Raji (cell line): ENCODE results near the gene PGLYRP2.

ENCODE experiments used
- POLR2A ChIP-seq: IDR thresholded peaks from 2 replicates; pipeline ENCODE4 v1.6.1; 2011; ENCODE audit warnings: low read depth, low read length, control low read depth; ENCODE audit not compliant: insufficient read depth

The PGLYRP2 gene

DNA sequence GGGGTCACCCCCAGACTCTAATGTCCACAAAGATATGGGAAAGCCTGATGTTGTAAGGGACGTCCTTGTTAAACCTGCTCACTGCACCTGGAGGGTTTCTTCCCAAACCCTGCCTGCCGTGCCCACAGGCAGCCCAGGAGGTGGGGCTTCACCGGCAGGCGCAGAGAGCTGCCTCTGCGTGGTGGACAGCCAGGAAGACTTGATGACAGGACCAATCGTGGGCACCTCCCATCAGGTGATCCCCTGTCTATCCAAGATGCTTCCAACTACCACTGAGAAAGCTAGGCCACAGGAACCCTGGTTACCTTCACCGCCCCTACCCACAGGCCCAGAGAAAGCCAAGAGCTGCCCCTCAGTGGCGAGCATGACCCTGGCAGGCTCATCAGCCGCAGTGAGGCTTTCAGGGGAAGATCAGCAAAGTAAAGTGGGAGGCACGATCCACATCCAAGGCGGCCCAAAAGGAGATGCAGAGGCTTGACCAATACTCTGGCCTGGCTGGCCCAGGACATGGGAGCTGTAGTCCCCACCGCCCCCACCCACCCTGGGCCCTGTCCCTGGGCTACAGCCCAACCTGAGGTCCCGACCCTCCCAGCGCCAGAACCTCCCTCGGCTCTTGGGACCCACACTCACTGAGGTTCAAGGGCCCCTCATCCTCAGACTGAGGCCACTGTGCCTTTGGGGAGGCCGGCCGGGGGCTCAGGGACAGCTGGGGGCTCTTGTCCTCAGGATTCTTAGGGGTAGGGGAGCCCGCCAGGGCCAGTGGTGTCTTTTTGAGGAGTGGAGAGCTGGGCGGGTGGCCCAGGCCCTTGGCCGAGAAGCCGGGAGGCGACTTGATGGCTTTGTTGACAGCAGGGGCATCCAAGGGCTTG, 50.1 kb downstream of the PGLYRP2 start:
- TF ChIP-seq POLR2A = no peak

GRCh38 chr19:15427991-15428471, 51.3 kb downstream of the PGLYRP2 start:
- no peak for TF ChIP-seq POLR2A

- TF ChIP-seq POLR2A = no peak
Observed at GRCh38 chr19:15427350-15427700, 52.0 kb downstream of the PGLYRP2 start.

DNA sequence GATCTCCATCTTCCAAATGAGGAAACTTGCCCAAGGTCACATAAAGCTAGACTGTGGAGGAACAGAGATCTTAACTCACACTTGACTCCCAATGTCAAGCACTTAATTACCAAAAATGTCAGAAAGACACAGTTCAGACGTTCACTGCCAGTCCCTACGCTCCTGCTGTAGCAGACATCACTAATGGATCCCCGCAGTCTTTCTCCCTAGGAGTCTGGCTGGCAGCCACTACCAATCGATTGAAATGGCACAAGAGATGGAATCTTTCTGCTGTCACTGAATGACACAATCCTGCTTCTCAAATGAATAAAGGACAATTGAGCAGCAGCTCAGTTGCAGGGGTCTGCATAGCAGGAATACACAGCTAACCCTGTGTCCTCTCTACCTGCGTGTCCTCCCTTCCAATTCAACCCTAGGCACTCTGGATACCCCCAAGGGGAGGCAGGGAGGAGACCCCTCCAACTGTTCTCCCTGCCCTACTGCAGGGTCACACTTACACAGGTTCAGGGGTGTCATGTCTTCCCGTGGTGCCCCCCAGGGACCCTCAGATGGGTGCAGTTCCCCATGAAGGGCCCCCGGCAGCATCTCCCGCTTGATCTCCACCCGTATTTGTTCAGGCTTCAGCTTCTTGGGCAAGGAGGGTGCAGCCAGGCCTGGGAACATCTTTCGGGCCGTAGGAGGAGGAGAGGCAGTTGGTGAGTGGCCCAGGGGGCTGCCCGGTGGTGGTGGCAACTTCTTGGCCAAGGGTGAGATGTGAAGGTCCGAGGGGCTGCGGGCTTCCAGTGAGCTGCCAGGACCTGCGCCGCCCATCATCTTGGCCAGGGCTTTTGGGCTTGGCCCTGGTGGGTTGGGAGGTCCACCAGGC, 52.6 kb downstream of the PGLYRP2 start:
- TF ChIP-seq POLR2A = no peak

DNA sequence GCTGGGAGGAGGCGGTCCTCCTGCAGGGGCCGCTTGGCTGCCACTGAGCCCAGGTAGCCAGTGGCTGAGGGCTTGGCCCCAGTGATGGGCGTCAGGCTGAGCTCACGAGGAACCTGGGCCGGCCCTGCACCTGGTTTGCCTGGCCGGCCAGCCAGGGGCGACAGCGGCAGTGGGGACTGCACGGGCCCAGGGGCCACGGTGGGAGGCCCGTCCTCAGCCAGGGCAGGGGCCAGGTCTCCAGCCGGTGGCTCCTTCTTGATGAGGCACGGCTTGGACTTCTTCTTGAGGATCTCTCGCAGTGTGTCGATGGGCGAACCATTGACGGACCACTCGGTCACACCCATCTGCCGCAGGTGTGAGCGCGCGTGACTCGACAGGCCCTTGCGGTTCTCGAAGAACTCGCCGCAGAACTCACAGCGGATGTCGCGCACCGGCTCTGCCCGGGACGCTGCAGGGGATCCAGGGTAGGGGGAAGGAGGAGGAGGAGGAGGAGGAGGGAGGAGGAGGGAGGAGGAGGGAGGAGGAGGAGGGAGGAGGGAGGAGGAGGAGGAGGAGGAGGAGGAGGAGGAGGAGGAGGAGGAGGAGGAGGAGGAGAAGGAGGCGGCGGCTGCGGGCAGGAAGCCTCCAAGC, 53.9 kb downstream of the PGLYRP2 start:
- TF ChIP-seq POLR2A = no peak

DNA sequence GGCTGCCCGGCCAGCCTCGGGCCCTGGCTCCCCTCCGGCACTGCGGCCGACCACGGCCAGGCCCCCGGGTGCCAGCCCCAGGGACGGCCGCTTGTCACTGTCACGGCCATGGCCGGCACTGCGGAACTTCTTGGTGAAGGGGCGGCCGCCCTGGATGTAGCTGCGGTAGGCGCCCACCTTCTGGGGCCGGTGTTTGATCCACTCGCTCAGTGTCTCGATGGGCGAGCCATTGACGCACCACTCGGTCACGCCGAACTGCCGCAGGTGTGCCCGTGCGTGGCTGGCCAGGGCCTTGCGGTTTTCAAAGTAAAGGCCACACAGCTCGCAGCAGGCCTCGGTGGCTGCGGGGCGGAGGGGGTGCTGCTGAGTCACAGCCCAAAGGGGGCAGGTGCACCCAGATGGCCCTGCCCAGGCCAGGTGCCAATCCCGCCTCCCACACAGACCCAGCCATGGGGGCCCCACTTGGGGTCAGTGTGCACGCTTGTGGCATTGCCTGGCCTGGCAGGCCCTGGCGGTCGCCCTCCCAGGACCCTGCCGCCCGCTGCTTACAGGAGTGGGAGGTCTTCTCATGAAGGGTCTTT, 54.5 kb downstream of the PGLYRP2 start:
- no peak for TF ChIP-seq POLR2A

GRCh38 chr19:15424121-15424520, 55.2 kb downstream of the PGLYRP2 start:
- no peak for TF ChIP-seq POLR2A

GRCh38 chr19:15423130-15423529, 56.2 kb downstream of the PGLYRP2 start:
- TF ChIP-seq POLR2A = no peak

- no peak for TF ChIP-seq POLR2A
Observed at GRCh38 chr19:15422296-15423075, 56.8 kb downstream of the PGLYRP2 start.

DNA sequence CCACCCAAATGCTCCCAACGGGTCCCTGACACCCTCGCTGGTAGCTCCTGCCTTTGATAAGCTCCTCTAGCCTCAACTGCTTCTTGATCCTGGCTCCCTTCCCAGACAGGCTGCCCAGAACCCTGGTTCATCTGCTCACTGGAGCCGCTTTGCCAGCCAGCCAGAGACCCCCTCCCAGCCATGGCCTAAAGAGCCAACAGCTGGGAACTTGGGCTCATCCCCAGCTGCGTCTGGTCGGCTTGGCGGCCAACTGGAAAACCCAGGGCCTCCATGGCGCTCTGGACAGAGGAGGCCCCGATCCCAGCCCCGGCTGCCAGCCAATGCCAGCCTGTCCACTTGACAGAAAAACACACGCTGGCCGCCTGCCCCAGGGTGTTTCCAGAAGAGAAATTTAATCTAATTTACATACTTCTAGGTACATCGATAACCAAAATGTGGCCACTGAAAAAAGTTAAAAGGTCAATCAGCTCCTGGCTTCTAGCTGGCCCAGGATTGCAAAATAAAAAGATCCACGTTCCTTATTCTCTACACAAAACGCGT, 57.5 kb downstream of the PGLYRP2 start:
- no peak for TF ChIP-seq POLR2A

GRCh38 chr19:15421136-15421695, 58.1 kb downstream of the PGLYRP2 start:
- no peak for TF ChIP-seq POLR2A

DNA sequence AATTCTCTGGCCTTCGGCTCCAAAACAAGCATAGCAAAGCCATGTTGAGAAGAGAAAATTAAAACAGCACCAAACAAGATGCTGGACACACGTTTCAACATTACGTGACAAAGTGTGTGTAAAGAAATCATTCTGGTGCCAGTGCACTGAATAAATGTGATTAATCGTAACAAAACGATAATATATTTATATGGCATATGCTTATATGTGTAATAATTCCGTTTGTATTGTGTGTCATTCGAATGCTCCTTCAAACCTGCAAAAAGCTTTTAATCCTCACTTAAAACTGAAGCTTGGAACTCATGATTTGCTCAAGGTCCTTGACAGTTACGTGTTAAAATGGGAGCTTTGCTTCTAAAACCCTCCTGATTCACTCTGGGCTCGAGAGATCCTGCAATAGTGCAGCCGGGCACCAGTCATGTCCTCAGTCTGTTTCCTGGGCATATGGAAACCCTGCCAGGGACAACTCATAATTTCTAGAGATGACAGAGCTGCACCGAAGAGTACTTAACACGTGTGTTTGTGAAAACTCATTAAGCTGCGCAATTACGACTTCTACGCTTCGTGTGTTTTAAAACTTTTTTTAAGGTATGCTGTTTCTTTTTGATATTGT, 59.8 kb downstream of the PGLYRP2 start:
- no peak for TF ChIP-seq POLR2A
